ENCODE results near the gene SPOPL.
"Not testable (repeated sequence)": the region's sequence is repeated elsewhere in the genome, so short reads cannot be mapped to it uniquely, and the experiment has no call there.

Gene SPOPL

GRCh38 chr2:138495384-138495783, 6.2 kb upstream of the SPOPL start:
- DNase-seq, result no peak

GRCh38 chr2:138496096-138496651, 5.4 kb upstream of the SPOPL start:
- no peak for DNase-seq

- no peak for DNase-seq
Measured at GRCh38 chr2:138497294-138497693, 4.3 kb upstream of the SPOPL start.

GRCh38 chr2:138499684-138500083, 1.9 kb upstream of the SPOPL start:
- no peak for DNase-seq

GRCh38 chr2:138500592-138501424, 762 bp upstream of the SPOPL start:
- no peak for DNase-seq

GRCh38 chr2:138502255-138503086, 901 bp downstream of the SPOPL start:
- DNase-seq, result peak; percentile 21

GRCh38 chr2:138503087-138503442, 1.5 kb downstream of the SPOPL start:
- no peak for DNase-seq

- no peak for DNase-seq
Measured at GRCh38 chr2:138503652-138504051, 2.1 kb downstream of the SPOPL start.

GRCh38 chr2:138504092-138504491, 2.5 kb downstream of the SPOPL start:
- DNase-seq, result no peak

GRCh38 chr2:138504546-138505235, 3.1 kb downstream of the SPOPL start:
- DNase-seq, result no peak

- no peak for DNase-seq
Measured at GRCh38 chr2:138507267-138507666, 5.7 kb downstream of the SPOPL start.

GRCh38 chr2:138510319-138510718, 8.7 kb downstream of the SPOPL start:
- DNase-seq, result no peak

- DNase-seq, result no peak
Measured at GRCh38 chr2:138512672-138513071, 11.1 kb downstream of the SPOPL start.

GRCh38 chr2:138514173-138514572, 12.6 kb downstream of the SPOPL start:
- no peak for DNase-seq

- no peak for DNase-seq
Measured at GRCh38 chr2:138515092-138515491, 13.5 kb downstream of the SPOPL start.

GRCh38 chr2:138516030-138516704, 14.6 kb downstream of the SPOPL start:
- no peak for DNase-seq

- DNase-seq, result no peak
Measured at GRCh38 chr2:138518860-138519259, 17.3 kb downstream of the SPOPL start.

- DNase-seq, result no peak
Measured at GRCh38 chr2:138521821-138522220, 20.3 kb downstream of the SPOPL start.

GRCh38 chr2:138522556-138522955, 21.0 kb downstream of the SPOPL start:
- DNase-seq, result no peak

- not testable (repeated sequence) for DNase-seq
Measured at GRCh38 chr2:138523018-138523672, 21.6 kb downstream of the SPOPL start.

- not testable (repeated sequence) for DNase-seq
Measured at GRCh38 chr2:138523673-138524042, 22.1 kb downstream of the SPOPL start.

- DNase-seq, result not testable (repeated sequence)
Measured at GRCh38 chr2:138524353-138524752, 22.8 kb downstream of the SPOPL start.
